HepG2 (cell line): Measurements from ENCODE around the gene SQSTM1. TPM values are rescaled to one million over a fixed set of nuclear protein-coding genes. Genes with fewer than 3 reads are reported as not detected.
A peak's percentile ranks its signal among the peaks of the same experiment; 100 is the strongest.

Source experiments
- FOXO1 ChIP-seq: sonication (generic); formaldehyde crosslinking; IDR thresholded peaks from 2 replicates; pipeline ENCODE4 v1.4.0; 2020; ENCODE audit warnings: missing genetic modification reagents
- HHEX ChIP-seq: IDR thresholded peaks from 2 replicates; pipeline ENCODE4 v1.6.1; 2016; ENCODE audit warnings: control low read depth
- IRX3 ChIP-seq: sonication (generic); formaldehyde crosslinking; IDR thresholded peaks from 2 replicates; pipeline ENCODE4 v1.8.1; 2023; ENCODE audit warnings: mild to moderate bottlenecking, low read depth, missing genetic modification reagents, borderline replicate concordance
- KDM5A ChIP-seq: fragments of 200-600 bp; sonication (generic); IDR thresholded peaks from 2 replicates; pipeline ENCODE4 v1.7.0; 2018; ENCODE audit warnings: antibody characterized with exemption, mild to moderate bottlenecking, low read length, borderline replicate concordance
- MTF1 ChIP-seq: sonication (generic); formaldehyde crosslinking; IDR thresholded peaks from 2 replicates; pipeline ENCODE4 v1.5.0; 2020; ENCODE audit warnings: missing genetic modification reagents
- MYC ChIP-seq: sonication (generic); formaldehyde crosslinking; IDR thresholded peaks from 2 replicates; pipeline ENCODE4 v1.9.0; 2021; ENCODE audit warnings: missing genetic modification reagents, borderline replicate concordance
- POLR2AphosphoS5 ChIP-seq: IDR thresholded peaks from 2 replicates; pipeline ENCODE4 v1.6.1; 2012; ENCODE audit warnings: low read depth, low read length
- PTBP1 ChIP-seq: fragments of 200-400 bp; formaldehyde crosslinking; IDR thresholded peaks from 2 replicates; pipeline ENCODE4 v1.6.1; 2018; ENCODE audit warnings: low read length, low read depth; ENCODE audit not compliant: poor library complexity, severe bottlenecking
- RORA ChIP-seq: sonication (generic); formaldehyde crosslinking; IDR thresholded peaks from 2 replicates; pipeline ENCODE4 v1.5.0; 2020; ENCODE audit warnings: mild to moderate bottlenecking, missing genetic modification reagents, moderate library complexity
- RXRA ChIP-seq: sonication (generic); formaldehyde crosslinking; IDR thresholded peaks from 2 replicates; pipeline ENCODE4 v1.5.1; 2020; ENCODE audit warnings: missing genetic modification reagents
- SAP130 ChIP-seq: IDR thresholded peaks from 2 replicates; pipeline ENCODE4 v1.6.1; 2016; ENCODE audit warnings: low read depth
- TOPORS ChIP-seq: sonication (generic); formaldehyde crosslinking; IDR thresholded peaks from 2 replicates; pipeline ENCODE4 v1.8.0; 2023; ENCODE audit warnings: mild to moderate bottlenecking, missing genetic modification reagents
- ZFYVE20 ChIP-seq: sonication (generic); formaldehyde crosslinking; IDR thresholded peaks from 2 replicates; pipeline ENCODE4 v1.8.0; 2023; ENCODE audit warnings: low read depth, mild to moderate bottlenecking, moderate library complexity, missing genetic modification reagents, borderline replicate concordance
- ZNF333 ChIP-seq: sonication (generic); formaldehyde crosslinking; IDR thresholded peaks from 2 replicates; pipeline ENCODE4 v1.4.0; 2020; ENCODE audit warnings: mild to moderate bottlenecking, missing genetic modification reagents, borderline replicate concordance
- ZNF44 ChIP-seq: sonication (generic); formaldehyde crosslinking; IDR thresholded peaks from 2 replicates; pipeline ENCODE4 v1.5.1; 2020; ENCODE audit warnings: mild to moderate bottlenecking, missing genetic modification reagents
- ZNF496 ChIP-seq: sonication (generic); formaldehyde crosslinking; IDR thresholded peaks from 2 replicates; pipeline ENCODE4 v1.8.1; 2023; ENCODE audit warnings: mild to moderate bottlenecking, moderate library complexity, missing genetic modification reagents; ENCODE audit not compliant: insufficient replicate concordance
- ZNF720 ChIP-seq: sonication (generic); formaldehyde crosslinking; IDR thresholded peaks from 2 replicates; pipeline ENCODE4 v1.4.0; 2020; ENCODE audit warnings: missing genetic modification reagents
- ZNF788 ChIP-seq: sonication (generic); formaldehyde crosslinking; IDR thresholded peaks from 2 replicates; pipeline ENCODE4 v1.5.0; 2020; ENCODE audit warnings: mild to moderate bottlenecking, missing genetic modification reagents, borderline replicate concordance
- polyA plus RNA-seq, 8 experiments: library from polyadenylated mRNA; depleted of rRNA in 3 of 8; stranded (reverse) in 7 of 8; unstranded in 1 of 8; fragments of >200 nt; fragmentation: Illumina TruSeq in 4 of 8; extraction: Trizol in 4 of 8; gene quantifications; 2 replicates each; pipeline versions ENCODE4 v1.2.1 to v1.2.3, GENCODE V29; 2011 to 2016; ENCODE audit warnings: low read depth in 4 of 8, missing spikeins in 1 of 8, mixed read lengths in 1 of 8; ENCODE audit not compliant: insufficient read depth in 1 of 8
- total RNA-seq, 5 experiments: library from RNA; depleted of rRNA; stranded (reverse); fragments of >200 nt; fragmentation: Illumina TruSeq; extraction: Trizol; gene quantifications; 2 replicates each; pipeline ENCODE4 v1.2.3, GENCODE V29; 2016; ENCODE audit warnings: low read depth in 1 of 5
- TF ChIP-seq, protein P1 (sequence below): fragments of 450-650 bp; IDR thresholded peaks from 2 replicates; pipeline ENCODE4 v1.6.1; 2017; ENCODE audit warnings: mild to moderate bottlenecking
- TF ChIP-seq, protein P2 (sequence below): sonication (generic); formaldehyde crosslinking; IDR thresholded peaks from 2 replicates; pipeline ENCODE4; 2020; ENCODE audit warnings: missing genetic modification reagents, mild to moderate bottlenecking, borderline replicate concordance
- TF ChIP-seq, protein P3 (sequence below): sonication (generic); formaldehyde crosslinking; IDR thresholded peaks from 2 replicates; pipeline ENCODE4 v1.5.0; 2020; ENCODE audit warnings: missing genetic modification reagents, mild to moderate bottlenecking, borderline replicate concordance
- TF ChIP-seq, protein P4 (sequence below): fragments of 450-650 bp; IDR thresholded peaks from 2 replicates; pipeline ENCODE4 v1.6.1; 2017

Gene SQSTM1
- total and polyA plus RNA-seq, 2 of the 13 experiments (the other 11 are each of a cell fraction or from before 2014, with no cell fraction given), result 90.9 to 160 TPM

DNA sequence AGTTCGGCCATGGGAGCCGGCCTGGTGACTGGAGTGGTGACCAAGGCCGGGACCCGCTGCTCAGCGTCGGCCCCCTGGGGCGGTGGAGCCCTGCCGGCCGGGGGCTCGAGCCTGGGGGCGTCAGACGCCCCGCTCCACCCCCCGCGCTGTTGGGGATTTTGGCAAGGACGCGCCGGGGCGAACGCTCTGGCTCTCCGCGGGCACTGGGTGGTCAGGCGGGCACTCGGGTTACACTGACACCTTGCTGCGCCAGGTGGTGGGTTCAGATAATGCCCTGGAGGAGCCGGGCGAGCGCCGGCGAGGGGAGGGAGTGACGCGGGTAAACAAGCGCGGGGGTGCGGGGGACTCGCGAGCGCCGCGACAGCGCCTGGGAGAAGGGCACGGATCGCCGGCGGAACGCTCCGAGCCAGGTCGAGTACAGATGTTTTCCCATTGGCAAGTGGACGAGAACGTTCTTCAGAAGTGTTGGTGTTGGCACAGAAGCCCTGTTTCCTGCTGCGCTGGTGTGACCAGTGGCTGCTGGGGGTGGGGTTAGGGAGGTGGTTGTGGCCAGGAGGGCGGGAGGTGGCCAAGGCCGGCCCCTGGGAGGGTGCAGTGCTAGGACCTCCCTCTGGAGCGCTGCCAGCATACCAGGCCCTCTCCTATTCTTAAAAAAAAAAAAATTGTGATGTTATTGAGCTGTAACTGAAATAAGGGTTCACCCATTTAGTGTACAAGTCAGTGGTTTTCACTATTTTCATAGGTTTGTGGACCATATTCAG lies 773 bp downstream of the SQSTM1 start (continued):
- TF ChIP-seq FOXO1 (CRISPR knock-in tag), result no peak; the same call in 1 of the 2 replicates
- TF ChIP-seq ZNF720 (CRISPR knock-in tag), result no peak
- TF ChIP-seq RORA (CRISPR knock-in tag), result no peak
- TF ChIP-seq IRX3 (CRISPR knock-in tag), result no peak
- TF ChIP-seq, protein P1, sequence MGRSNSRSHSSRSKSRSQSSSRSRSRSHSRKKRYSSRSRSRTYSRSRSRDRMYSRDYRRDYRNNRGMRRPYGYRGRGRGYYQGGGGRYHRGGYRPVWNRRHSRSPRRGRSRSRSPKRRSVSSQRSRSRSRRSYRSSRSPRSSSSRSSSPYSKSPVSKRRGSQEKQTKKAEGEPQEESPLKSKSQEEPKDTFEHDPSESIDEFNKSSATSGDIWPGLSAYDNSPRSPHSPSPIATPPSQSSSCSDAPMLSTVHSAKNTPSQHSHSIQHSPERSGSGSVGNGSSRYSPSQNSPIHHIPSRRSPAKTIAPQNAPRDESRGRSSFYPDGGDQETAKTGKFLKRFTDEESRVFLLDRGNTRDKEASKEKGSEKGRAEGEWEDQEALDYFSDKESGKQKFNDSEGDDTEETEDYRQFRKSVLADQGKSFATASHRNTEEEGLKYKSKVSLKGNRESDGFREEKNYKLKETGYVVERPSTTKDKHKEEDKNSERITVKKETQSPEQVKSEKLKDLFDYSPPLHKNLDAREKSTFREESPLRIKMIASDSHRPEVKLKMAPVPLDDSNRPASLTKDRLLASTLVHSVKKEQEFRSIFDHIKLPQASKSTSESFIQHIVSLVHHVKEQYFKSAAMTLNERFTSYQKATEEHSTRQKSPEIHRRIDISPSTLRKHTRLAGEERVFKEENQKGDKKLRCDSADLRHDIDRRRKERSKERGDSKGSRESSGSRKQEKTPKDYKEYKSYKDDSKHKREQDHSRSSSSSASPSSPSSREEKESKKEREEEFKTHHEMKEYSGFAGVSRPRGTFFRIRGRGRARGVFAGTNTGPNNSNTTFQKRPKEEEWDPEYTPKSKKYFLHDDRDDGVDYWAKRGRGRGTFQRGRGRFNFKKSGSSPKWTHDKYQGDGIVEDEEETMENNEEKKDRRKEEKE, result no peak
- TF ChIP-seq, protein P2, sequence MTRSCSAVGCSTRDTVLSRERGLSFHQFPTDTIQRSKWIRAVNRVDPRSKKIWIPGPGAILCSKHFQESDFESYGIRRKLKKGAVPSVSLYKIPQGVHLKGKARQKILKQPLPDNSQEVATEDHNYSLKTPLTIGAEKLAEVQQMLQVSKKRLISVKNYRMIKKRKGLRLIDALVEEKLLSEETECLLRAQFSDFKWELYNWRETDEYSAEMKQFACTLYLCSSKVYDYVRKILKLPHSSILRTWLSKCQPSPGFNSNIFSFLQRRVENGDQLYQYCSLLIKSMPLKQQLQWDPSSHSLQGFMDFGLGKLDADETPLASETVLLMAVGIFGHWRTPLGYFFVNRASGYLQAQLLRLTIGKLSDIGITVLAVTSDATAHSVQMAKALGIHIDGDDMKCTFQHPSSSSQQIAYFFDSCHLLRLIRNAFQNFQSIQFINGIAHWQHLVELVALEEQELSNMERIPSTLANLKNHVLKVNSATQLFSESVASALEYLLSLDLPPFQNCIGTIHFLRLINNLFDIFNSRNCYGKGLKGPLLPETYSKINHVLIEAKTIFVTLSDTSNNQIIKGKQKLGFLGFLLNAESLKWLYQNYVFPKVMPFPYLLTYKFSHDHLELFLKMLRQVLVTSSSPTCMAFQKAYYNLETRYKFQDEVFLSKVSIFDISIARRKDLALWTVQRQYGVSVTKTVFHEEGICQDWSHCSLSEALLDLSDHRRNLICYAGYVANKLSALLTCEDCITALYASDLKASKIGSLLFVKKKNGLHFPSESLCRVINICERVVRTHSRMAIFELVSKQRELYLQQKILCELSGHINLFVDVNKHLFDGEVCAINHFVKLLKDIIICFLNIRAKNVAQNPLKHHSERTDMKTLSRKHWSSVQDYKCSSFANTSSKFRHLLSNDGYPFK (CRISPR knock-in tag), result no peak
- peak; percentile 41; the same call in 1 of the 2 replicates for TF ChIP-seq RXRA (CRISPR knock-in tag)
- TF ChIP-seq, protein P3, sequence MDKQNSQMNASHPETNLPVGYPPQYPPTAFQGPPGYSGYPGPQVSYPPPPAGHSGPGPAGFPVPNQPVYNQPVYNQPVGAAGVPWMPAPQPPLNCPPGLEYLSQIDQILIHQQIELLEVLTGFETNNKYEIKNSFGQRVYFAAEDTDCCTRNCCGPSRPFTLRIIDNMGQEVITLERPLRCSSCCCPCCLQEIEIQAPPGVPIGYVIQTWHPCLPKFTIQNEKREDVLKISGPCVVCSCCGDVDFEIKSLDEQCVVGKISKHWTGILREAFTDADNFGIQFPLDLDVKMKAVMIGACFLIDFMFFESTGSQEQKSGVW (CRISPR knock-in tag), result no peak
- no peak for TF ChIP-seq HHEX
- TF ChIP-seq ZNF788 (CRISPR knock-in tag), result peak; percentile 56; the same call in 1 of the 2 replicates
- TF ChIP-seq, protein P4, sequence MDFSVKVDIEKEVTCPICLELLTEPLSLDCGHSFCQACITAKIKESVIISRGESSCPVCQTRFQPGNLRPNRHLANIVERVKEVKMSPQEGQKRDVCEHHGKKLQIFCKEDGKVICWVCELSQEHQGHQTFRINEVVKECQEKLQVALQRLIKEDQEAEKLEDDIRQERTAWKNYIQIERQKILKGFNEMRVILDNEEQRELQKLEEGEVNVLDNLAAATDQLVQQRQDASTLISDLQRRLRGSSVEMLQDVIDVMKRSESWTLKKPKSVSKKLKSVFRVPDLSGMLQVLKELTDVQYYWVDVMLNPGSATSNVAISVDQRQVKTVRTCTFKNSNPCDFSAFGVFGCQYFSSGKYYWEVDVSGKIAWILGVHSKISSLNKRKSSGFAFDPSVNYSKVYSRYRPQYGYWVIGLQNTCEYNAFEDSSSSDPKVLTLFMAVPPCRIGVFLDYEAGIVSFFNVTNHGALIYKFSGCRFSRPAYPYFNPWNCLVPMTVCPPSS, result no peak
- peak; percentile 78 for TF ChIP-seq POLR2AphosphoS5
- no peak for TF ChIP-seq MTF1 (CRISPR knock-in tag)
- TF ChIP-seq TOPORS (CRISPR knock-in tag), result 0 out of 2 replicates have a peak, but pooled peaks have one; percentile 16
- TF ChIP-seq SAP130 (CRISPR knock-in tag), result peak; percentile 75
- peak; percentile 64; the same call in 1 of the 2 replicates for TF ChIP-seq KDM5A
- TF ChIP-seq ZNF44 (CRISPR knock-in tag), result no peak
- no peak for TF ChIP-seq ZNF333 (CRISPR knock-in tag)
- TF ChIP-seq MYC, result peak; percentile 42; the same call in 1 of the 2 replicates
- no peak for TF ChIP-seq ZNF496 (CRISPR knock-in tag)
- no peak for TF ChIP-seq PTBP1
- no peak for TF ChIP-seq ZFYVE20
